Measurements from ENCODE around the gene WWC2.
"Not testable (repeated sequence)": the region's sequence is repeated elsewhere in the genome, so short reads cannot be mapped to it uniquely, and the experiment has no call there.

DNA sequence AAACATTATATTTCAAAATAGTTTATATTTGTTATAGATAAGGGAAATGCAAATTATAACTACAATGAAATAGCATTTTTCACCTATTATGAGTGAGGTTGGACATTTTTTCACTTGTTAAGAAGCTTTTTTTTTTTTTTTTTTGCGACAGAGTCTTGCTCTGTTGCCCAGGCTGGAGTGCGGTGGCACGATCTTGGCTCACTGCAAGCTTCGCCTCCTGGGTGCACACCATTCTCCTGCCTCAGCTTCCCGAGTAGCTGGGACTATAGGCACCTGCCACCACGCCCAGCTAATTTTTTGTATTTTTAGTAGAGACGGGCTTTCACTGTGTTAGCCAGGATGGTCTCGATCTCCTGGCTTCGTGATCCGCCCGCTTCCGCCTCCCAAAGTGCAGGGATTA, 22.6 kb downstream of the WWC2 start:
- TF ChIP-seq ZNF274 (IDR thresholded peaks at IDR 0.05; ENCODE audit: low read depth, low read length); SUZ12 (IDR thresholded peaks at IDR 0.05; ENCODE audit: extremely low read depth, insufficient read depth, insufficient read length); YY1 (IDR thresholded peaks at IDR 0.05; ENCODE audit: insufficient read depth, insufficient read length): not testable (repeated sequence)
